Neural progenitor cell (in vitro differentiated cells): Measurements from ENCODE around the gene HOXA1. TPM values are rescaled to one million over a fixed set of nuclear protein-coding genes. Genes with fewer than 3 reads are reported as not detected.

Experiments used
- DNase-seq: peaks from one replicate; pipeline ENCODE4 v3.0.0-alpha.2; 2016; ENCODE audit warnings: low spot score
- H2AFZ ChIP-seq: fragments of 200-600 bp; sonication (generic); replicated peaks from 2 replicates; pipeline ENCODE4 v1.6.1; 2016; ENCODE audit warnings: antibody characterized with exemption
- H3F3A ChIP-seq: fragments of 200-600 bp; sonication (generic); 2 replicates; pipeline ENCODE4 v1.6.1; 2016; ENCODE audit warnings: antibody characterized with exemption, low read depth
- H3K27ac ChIP-seq: fragments of 200-600 bp; sonication (generic); 2 replicates; pipeline ENCODE4 v1.5.1; 2016; ENCODE audit warnings: mild to moderate bottlenecking
- H3K27me3 ChIP-seq: fragments of 200-600 bp; sonication (generic); 2 replicates; pipeline ENCODE4 v1.6.1; 2016; ENCODE audit warnings: mild to moderate bottlenecking, moderate library complexity
- H3K36me3 ChIP-seq: fragments of 200-600 bp; sonication (generic); 2 replicates; pipeline ENCODE4 v1.5.1; 2016
- H3K4me1 ChIP-seq: fragments of 200-600 bp; sonication (generic); 2 replicates; pipeline ENCODE4 v1.6.1; 2016; ENCODE audit warnings: mixed run types
- H3K4me2 ChIP-seq: fragments of 200-600 bp; sonication (generic); 2 replicates; pipeline ENCODE4 v1.6.1; 2016
- H3K4me3 ChIP-seq: fragments of 200-600 bp; sonication (generic); 2 replicates; pipeline ENCODE4 v1.5.1; 2016
- H3K79me2 ChIP-seq: fragments of 200-600 bp; sonication (generic); 2 replicates; pipeline ENCODE4 v1.6.1; 2016; ENCODE audit warnings: low read depth
- H3K9ac ChIP-seq: fragments of 200-600 bp; sonication (generic); 2 replicates; pipeline ENCODE4 v1.6.1; 2016
- H3K9me3 ChIP-seq: fragments of 200-600 bp; sonication (generic); 2 replicates; pipeline ENCODE4 v1.5.1; 2016; ENCODE audit warnings: low read depth
- H4K20me1 ChIP-seq: fragments of 200-600 bp; sonication (generic); 2 replicates; pipeline ENCODE4 v1.6.1; 2016; ENCODE audit warnings: low read depth
- H3K27ac Mint-ChIP-seq: 3 replicates; pipeline ENCODE4 v1.8.0; 2021; ENCODE audit warnings: mixed read lengths
- H3K27me3 Mint-ChIP-seq: 2 replicates; pipeline ENCODE4 v1.8.0; 2022; ENCODE audit warnings: low read depth, mild to moderate bottlenecking, inconsistent platforms, moderate library complexity, mixed read lengths; ENCODE audit not compliant: insufficient read depth
- H3K36me3 Mint-ChIP-seq: 3 replicates; pipeline ENCODE4 v1.8.0; 2021; ENCODE audit warnings: mixed read lengths
- H3K4me1 Mint-ChIP-seq: 3 replicates; pipeline ENCODE4 v1.8.0; 2021; ENCODE audit warnings: mixed read lengths
- H3K4me3 Mint-ChIP-seq: 3 replicates; pipeline ENCODE4 v1.8.0; 2021; ENCODE audit warnings: mild to moderate bottlenecking, moderate library complexity, mixed read lengths
- H3K9me3 Mint-ChIP-seq: 3 replicates; pipeline ENCODE4 v1.8.0; 2020; ENCODE audit warnings: mixed read lengths
- EZH2 ChIP-seq: fragments of 200-600 bp; sonication (generic); IDR thresholded peaks from 2 replicates; pipeline ENCODE4 v1.6.1; 2017; ENCODE audit warnings: antibody characterized with exemption, mild to moderate bottlenecking, moderate library complexity
- EZH2phosphoT487 ChIP-seq: fragments of 200-600 bp; sonication (generic); IDR thresholded peaks from 2 replicates; pipeline ENCODE4 v1.6.1; 2017; ENCODE audit warnings: antibody characterized with exemption
- total RNA-seq: library from RNA; depleted of rRNA; stranded (reverse); fragments of >200 nt; gene quantifications from 2 replicates; pipeline ENCODE4 v1.2.3, GENCODE V29; 2015; ENCODE audit warnings: low replicate concordance
- TF ChIP-seq, protein P1 (sequence below): fragments of 200-600 bp; sonication (generic); IDR thresholded peaks from 2 replicates; pipeline ENCODE4 v1.5.1; 2017; ENCODE audit warnings: antibody characterized with exemption, mild to moderate bottlenecking

Gene HOXA1
- total RNA-seq, 1 donor from 2014 or later: not detected

GRCh38 chr7:27141923-27142579 lies 46.3 kb upstream of the HOXA1 start:
- no peak overlapping the region for H3K9ac ChIP-seq
- H4K20me1 ChIP-seq: peaks cover 95% of the 10 kb centered on the region
- H3K4me3 Mint-ChIP-seq: peak overlapping the region; percentile 72
- no peaks in the 10 kb centered on the region for H3K9me3 ChIP-seq
- H3F3A ChIP-seq: no peaks in the 10 kb centered on the region
- peaks cover 10% of the 10 kb centered on the region for H3K4me1 ChIP-seq
- peaks cover 100% of the 10 kb centered on the region for H3K27me3 ChIP-seq
- H2AFZ ChIP-seq: no peak overlapping the region
- no peak overlapping the region for H3K4me2 ChIP-seq
- H3K27ac ChIP-seq: no peak overlapping the region
- peaks cover 23% of the 10 kb centered on the region for H3K9me3 Mint-ChIP-seq
- TF ChIP-seq, protein P1, sequence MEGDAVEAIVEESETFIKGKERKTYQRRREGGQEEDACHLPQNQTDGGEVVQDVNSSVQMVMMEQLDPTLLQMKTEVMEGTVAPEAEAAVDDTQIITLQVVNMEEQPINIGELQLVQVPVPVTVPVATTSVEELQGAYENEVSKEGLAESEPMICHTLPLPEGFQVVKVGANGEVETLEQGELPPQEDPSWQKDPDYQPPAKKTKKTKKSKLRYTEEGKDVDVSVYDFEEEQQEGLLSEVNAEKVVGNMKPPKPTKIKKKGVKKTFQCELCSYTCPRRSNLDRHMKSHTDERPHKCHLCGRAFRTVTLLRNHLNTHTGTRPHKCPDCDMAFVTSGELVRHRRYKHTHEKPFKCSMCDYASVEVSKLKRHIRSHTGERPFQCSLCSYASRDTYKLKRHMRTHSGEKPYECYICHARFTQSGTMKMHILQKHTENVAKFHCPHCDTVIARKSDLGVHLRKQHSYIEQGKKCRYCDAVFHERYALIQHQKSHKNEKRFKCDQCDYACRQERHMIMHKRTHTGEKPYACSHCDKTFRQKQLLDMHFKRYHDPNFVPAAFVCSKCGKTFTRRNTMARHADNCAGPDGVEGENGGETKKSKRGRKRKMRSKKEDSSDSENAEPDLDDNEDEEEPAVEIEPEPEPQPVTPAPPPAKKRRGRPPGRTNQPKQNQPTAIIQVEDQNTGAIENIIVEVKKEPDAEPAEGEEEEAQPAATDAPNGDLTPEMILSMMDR: peak; percentile 33
- no peak for TF ChIP-seq EZH2phosphoT487
- peak; percentile 73 for DNase-seq
- H3K4me1 Mint-ChIP-seq: peaks cover 8% of the 10 kb centered on the region
- H3K79me2 ChIP-seq: no peaks in the 10 kb centered on the region
- H3K27ac Mint-ChIP-seq: no peak overlapping the region
- no peaks in the 10 kb centered on the region for H3K36me3 Mint-ChIP-seq
- H3K36me3 ChIP-seq: no peaks in the 10 kb centered on the region
- H3K27me3 Mint-ChIP-seq: peaks cover 90% of the 10 kb centered on the region
- H3K4me3 ChIP-seq: no peak overlapping the region

GRCh38 chr7:27141137-27141922 lies 45.5 kb upstream of the HOXA1 start:
- Histone ChIP-seq H3K36me3 (no peaks in the 10 kb centered on the region), H3K4me3 (no peak overlapping the region), H3K4me1 (peaks cover 10% of the 10 kb centered on the region), H3K27ac (no peak overlapping the region), H3K9ac (no peak overlapping the region), H2AFZ (no peak overlapping the region), H3K9me3 (no peaks in the 10 kb centered on the region), H4K20me1 (peaks cover 95% of the 10 kb centered on the region), H3K4me2 (no peak overlapping the region), H3K27me3 (peaks cover 100% of the 10 kb centered on the region), H3F3A (no peaks in the 10 kb centered on the region), H3K79me2 (no peaks in the 10 kb centered on the region)
- H3K4me1 Mint-ChIP-seq: peaks cover 8% of the 10 kb centered on the region
- no peak overlapping the region for H3K4me3 Mint-ChIP-seq
- no peak for DNase-seq
- TF ChIP-seq, protein P1: no peak
- TF ChIP-seq EZH2phosphoT487 (no peak), EZH2 (no peak)
- peaks cover 90% of the 10 kb centered on the region for H3K27me3 Mint-ChIP-seq
- H3K9me3 Mint-ChIP-seq: peaks cover 16% of the 10 kb centered on the region
- H3K36me3 Mint-ChIP-seq: no peaks in the 10 kb centered on the region
- no peak overlapping the region for H3K27ac Mint-ChIP-seq

GRCh38 chr7:27140126-27140857 lies 44.5 kb upstream of the HOXA1 start:
- Histone ChIP-seq H3K4me1 (peaks cover 10% of the 10 kb centered on the region), H3K4me3 (no peak overlapping the region), H3K4me2 (no peak overlapping the region), H3K9me3 (no peaks in the 10 kb centered on the region), H3K27ac (no peak overlapping the region), H3K9ac (no peak overlapping the region), H4K20me1 (peaks cover 92% of the 10 kb centered on the region), H3K36me3 (no peaks in the 10 kb centered on the region), H3F3A (no peaks in the 10 kb centered on the region), H3K79me2 (no peaks in the 10 kb centered on the region), H2AFZ (no peak overlapping the region), H3K27me3 (peaks cover 100% of the 10 kb centered on the region)
- Mint-ChIP-seq H3K4me1 (peaks cover 8% of the 10 kb centered on the region), H3K27ac (no peak overlapping the region), H3K9me3 (peaks cover 10% of the 10 kb centered on the region), H3K4me3 (no peak overlapping the region), H3K27me3 (peaks cover 90% of the 10 kb centered on the region), H3K36me3 (no peaks in the 10 kb centered on the region)
- DNase-seq: no peak
- TF ChIP-seq EZH2: peak; percentile 84
- TF ChIP-seq EZH2phosphoT487: no peak
- TF ChIP-seq, protein P1: no peak
